Activated T-cell treated with anti-CD3 and anti-CD28 coated beads for 1 hour (primary cell): Measurements from ENCODE around the gene LITAFD.
"Not testable (repeated sequence)": the region's sequence is repeated elsewhere in the genome, so short reads cannot be mapped to it uniquely, and the experiment has no call there.

Experiments
- DNase-seq: peaks from one replicate; pipeline ENCODE4 v3.0.0-alpha.2; 2020; ENCODE audit warnings: low read depth

Gene LITAFD

DNA sequence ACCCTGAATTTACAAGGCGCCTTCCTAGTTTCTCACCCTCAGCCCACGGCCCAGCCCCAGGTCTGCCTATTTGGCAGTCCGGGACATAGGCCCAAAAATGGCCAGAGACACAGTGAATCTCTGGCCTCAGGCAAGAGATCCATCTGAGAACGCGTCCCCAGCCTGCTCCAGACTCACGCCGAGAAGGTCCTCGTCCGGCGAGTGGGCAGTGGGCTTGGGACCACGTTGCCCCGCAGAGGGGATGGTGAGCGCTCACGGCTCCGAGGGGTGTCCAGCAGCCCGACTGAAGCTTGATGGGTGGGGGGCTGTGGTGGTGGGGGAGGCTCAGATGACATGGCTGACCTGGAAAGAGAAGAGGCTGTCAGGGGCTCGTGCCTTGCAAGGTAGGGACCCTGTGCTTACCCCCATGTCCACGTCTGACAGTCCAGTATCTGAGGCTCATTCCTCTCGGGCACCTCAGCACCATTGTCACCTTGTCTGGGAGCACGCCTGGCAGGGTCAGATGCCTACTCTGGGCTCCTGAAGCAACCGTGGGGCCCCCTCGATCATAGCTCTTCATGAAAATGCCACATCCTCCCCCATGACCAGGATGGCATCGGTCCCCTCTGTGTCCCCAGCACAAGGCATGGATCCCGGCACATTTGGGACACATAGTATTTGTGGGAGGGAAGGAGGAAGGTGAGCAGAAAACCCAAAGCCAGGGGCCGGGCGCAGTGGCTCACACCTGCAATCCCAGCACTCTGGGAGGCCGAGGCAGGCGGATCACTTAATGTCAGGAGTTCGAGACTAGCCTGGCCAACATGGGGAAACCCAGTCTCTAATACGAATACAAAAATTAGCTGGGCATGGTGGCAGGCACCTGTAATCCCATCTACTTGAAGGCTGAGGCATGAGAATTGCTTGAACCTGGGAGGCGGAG, 22.9 kb upstream of the LITAFD start:
- no peak for DNase-seq

DNA sequence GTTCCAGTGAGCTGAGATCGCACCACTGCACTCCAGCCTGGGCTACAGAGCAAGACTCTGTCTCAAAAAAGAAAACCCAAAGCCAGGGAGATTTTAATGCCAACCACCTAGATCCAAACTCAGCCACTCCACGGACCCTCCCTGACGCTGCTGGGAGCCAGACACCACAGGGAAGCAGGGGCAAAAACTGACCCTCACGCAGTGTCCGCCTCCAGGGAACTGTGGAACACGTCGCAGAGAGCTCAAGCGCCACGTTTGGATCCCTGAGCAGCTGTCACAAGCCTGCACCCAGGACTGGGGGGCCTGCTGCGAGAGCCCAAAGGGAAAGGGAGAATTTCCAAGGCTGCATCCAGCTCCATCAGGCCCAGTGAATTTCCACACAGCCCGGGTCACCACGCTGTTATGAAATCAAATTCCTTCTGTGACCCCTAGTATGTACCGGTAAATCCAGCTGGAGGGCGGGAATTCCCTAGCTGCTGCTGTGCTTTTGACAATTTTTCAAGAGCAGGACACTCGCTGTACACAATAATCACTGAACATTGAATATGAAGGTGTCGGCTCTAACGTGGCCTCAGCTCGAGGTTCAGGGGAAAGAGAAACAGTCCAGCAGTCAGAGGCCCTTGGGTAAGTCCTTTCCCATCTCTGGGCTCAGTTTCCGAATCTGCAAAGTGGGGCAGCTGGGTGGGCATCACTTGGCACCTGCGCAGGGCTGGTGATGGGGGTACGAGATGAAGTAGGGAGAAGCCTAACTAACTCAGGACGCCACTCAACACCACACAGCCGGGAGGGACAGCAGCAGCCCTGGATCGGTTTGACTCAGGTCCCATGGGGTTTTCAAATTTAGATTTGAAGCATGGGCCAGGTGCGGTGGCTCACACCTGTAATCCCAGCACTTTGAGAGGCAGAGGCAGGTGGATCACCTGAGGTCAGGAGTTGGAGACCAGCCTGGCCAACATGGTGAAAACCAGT, 22.0 kb upstream of the LITAFD start:
- no peak for DNase-seq

DNA sequence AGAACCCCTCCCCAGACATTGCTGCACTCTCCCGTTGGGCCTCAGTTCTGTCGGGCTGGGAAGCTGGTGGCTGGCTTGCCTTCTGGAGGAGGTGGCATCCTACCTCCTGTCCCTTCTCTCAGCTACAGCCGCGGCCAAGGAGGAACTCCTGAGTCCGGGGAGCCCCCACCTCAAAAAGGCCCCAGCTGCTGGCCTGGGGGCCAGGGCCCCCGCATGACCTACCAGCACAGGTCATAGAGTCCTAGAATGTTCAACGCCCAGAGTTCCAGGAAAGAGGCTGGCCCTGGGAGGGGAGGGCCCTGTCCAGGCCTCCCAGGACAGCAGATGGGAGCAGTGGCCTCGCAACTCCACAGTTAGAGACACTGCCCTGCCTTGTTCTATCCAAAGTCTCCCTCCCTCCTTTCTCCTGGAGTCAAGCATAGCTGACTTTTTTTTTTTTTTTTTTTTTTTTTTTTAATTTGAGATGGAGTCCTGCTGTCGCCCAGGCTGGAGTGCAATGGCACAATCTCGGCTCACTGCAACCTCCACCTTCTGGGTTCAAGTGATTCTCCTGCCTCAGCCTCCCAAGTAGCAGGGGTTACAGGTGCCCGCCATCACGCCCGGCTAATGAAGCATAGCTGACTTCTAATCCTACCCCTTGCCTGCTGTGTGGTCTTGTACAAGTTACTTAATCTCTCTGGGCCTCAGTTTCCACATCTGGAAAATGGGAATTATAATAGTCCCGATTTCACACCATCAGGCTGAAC, 20.4 kb upstream of the LITAFD start:
- DNase-seq, result no peak

DNA sequence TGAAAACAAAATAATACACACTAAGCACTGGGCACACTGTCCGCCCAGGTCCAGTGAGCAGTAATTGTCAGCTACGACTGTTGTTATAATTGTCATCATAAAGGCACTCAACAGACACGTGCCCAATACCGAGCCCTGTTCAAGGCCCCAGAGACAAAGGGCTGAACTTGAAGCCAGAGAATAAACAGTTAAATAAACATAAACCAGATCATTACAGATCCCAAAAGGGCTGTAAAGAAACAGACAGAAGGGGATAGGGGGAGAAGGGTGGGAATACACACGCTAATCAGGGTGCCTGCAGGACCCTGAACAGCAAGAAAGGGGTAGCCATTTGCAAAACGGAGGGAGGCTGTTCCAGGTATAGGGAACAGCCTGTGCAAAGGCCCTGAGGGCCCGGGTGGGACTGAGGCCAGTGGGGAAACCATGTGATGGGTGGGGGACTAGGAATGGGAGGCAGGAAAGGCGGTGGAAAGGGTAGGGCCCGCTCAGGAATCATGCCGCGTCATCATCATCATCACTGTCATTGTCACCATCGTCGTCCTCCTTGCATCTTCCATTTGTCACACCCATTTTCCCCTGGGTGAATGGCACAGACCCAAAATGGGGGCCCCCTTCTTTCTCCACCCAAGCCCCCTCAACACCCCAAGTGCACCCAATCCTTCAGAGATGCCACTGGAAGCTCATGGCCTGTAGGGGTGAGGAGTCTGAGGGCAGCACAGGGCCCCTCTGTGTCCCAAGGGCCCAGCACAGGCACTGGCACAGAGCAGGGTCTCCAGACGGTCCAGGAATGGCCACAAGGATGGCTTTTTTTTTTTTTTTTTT, 19.6 kb upstream of the LITAFD start:
- no peak for DNase-seq

DNA sequence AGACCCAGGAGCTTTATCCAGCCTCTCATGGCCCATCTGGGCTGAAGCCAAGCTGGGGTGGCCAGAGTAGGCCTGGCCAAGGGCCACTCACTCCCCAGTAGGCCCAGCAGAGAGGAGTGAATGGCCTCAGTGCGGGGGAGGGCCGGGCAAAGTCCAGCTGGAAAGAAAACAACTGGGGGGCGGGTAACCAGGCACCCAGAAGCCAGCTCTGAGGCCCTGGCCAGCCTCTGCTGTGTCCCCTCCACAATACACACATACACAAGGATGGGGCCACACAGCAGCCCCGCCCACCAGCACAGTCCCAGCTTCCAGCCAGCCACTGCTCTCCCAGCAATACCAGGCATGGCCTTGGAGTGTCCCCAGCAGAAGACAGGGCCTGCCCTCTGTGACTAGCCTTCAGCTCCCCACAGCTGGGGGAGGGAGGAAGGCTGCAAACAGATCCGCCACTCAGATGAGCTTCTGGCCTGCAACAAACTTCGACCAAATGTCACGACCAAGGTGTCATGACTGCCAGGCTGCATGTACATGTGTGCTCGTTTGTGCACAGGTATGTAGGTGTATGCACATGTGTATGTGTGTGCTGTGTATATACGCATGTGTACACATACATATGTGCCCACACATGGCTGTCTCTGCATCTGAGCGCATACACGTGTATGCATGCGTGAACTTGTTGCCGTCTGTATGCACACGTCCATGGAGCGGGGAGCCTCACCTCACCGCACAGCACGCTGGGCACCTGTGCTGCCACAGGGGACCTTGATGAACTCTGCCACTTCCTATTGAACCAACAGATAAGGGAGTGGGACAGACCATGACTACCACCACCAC, 18.3 kb upstream of the LITAFD start:
- no peak for DNase-seq

DNA sequence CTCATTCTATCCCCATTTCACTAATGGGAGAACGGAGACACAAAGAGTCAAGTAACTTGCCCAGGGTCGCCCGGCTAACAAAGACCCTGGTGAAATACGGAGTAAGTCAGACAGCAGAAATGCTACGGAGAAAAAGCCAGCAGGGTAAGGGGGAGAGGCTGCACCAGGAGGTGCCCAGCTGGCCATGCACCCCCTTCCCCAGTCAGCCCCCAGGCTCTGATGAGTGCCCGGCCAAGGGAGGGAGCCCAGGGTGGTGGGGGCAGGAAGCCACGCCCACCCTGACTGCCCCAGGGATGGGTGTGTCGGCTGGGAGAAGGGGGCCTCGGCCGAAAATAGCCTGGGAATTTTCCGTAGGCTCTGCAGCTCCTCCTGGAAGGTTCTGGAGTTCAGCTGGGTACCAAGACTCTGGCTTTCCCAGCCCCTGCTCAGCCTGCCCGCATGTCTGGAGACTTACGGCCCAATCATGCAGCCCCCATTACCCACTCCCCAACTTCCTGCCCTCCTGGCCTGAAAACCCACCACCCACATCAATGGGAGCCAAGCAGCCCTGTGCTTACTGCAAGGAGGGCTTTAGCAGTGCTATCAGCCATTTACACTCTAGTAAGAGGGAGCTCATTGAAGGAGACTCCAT, 17.6 kb upstream of the LITAFD start:
- DNase-seq, result no peak

DNA sequence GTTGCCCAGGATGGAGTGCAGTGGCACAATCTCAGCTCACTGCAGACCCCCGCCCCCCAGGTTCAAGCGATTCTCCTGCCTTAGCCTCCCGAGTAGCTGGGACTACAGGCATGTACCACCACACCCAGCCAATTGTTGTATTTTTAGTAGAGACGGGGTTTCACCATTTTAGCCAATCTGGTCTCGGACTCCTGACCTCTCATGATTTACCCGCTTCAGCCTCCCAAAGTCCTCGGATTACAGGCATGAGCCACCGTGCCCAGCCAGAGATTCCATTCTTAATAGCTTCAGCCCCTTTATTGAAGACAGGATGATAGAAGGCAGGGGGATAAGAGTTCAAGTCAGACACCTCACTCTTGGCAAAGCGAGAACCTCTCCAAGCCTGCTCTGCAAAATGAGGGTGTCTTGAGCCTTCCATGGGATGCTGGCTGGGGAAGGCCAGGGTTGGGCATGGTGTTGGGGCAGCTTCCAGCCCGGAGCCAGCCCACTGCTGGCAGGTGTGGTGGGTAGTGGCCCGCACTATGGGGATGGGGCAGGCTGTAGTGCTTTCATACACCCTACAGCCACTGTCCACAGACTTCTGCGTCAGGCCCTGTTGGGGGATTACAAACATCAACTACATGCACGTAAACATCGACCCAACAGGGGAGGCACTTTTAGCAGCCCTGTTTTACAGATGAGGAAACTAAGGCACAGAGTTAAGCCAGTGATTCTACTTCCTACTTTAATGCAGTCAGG, 16.8 kb upstream of the LITAFD start:
- DNase-seq, result no peak

DNA sequence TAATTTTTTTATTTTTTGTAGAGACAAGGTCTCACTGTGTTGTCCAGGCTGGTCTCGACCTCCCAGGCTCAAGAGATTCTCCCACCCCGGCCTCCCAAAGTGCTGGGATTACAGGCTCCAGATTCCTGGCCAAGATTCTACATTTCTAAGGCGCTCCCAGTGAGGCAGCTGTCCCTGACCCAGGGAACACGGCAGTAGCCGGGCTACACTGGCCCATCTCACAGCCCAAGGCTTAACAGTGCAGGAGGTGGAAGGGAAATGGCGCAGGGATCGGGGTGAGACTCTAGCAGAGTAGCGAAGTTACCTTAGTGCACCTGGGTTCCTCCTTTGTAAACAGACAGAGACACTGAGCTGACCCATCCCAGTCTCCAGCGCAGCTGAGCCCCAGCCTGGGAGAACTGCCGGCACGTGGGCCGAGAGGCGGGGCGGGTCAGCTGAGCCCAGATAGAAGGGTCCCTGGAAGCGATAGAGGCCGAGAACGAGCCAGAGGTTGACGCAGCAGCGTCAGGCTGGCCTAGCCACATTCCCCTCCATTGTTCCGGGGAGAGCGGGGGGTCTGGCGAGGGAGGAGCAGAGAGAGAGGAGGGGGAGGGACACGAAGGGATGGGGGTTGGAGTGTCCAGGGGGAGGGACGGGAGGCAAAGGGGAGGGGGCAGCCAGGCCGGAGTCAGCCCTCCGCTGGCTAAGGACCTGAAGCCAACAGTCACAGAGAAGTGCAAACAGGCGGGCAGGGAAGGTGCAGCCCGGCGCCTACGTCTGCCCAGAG, 15.8 kb upstream of the LITAFD start:
- DNase-seq, result no peak

DNA sequence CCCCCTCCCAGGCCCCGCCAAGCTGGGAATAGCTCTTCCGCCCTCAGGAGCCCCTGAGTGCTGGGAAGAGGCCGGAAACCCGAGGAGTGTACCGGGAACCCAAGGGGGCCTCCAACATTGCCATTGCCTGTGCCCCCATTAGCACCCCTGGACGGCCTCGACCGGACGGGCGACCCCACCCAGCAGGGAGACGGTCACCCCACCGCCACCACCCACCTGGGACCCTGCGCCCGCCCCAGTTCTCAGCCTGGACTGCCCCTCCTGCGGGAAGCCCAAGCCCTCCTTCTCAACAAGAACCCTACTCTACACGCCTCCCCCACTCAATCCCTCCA, 15.3 kb upstream of the LITAFD start:
- no peak for DNase-seq

DNA sequence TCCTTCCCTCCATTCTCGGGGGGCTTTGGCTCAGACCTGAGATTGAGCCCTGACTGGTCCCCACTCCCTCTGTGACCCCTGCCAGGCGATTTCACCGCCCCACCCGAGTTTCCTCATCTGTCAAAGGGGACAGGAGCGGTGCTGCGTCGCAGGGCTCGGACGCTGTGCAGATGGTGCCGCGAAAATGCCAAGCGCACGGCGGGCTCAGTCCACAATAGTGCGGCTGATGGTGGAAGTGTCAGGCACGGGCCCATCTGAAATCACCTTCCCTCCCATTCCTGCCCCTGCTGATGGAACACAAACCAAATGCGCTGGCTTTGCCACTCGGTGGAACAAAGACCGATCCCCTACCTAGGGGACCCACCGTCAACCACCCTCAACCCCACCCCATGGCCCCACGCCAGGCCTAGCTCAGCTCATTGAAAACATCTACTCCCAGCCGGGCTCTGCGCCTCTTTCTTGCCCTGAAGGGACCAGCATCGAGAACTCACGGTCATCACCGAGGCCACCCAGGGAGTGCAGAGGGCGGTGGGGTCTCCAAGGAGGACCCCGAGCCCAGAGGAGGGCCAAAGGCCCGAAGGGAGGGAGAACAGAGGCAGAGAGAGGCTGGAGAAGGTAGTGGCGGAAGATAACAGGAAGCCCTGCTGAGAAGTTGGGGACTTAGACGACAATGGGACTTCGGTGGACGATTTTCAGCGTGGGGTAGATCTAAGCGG, 14.8 kb upstream of the LITAFD start:
- peak; percentile 26 for DNase-seq

DNA sequence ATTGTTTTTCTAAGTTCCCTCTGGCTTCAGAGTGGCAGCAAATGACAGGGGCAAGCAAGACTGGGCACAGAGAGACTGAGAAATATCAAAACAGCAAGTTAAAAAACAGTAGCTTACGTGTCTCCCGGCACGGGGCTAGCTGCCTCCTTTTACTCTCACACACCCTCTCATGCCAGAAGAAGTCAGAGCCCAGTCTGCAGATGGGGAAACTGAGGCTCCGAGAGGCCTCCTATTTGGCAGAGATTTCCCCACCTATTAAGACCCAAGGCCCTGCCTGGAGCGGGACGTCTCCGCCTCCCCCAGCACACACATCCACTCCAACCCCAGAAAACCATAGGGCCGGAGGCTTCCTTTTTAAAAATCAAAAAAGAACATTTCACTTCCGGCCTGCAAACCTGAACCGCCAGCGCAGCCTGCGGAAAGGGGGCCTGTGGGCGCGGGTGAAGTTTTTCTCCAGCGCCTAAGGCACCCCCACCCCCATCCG, 14.2 kb upstream of the LITAFD start:
- DNase-seq, result peak; percentile 49

DNA sequence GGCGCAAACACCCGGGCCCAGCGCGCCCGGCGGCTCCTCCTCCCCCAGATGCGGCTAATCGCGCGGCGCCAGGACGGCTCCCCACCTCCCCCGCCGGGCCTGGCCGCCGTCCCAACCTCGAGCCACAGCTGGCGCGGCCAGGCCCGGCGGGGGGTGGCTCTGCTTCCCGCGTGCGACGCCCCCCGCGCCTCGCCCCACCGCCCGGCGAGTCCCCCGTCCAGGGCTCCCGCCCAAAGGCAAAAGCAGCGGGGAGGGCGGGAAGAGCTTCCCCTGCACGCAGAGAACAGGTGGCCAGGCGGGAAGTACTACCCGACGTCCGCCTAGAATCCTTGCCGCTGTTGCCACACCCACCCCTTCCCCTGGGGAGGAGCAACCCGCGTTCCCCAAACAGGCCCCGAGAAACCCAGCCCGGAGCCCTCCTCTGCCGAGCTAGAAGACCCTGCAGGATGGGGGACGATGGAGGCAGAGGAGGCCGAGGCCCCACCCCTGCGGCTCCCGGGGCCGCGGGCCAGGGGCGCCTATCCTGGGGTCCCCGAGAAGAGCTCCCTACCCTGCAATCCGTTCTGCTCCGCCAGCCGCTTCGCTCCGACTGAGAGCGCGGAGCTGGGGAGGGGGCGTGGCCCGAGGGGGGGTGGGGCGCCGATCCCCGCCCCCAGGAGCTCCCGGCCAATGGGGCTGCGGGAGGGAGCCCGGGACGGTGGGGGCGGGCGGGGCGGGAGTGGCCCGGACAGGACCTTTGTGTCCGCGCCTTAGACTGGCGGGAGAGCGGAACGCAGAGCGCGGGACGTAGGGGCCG, 13.5 kb upstream of the LITAFD start, which contains the start of gene CARHSP1:
TSS of gene CARHSP1 (minus strand) at position 591 of the 796 bp plus-strand sequence. CDS start 9,678 bp downstream, outside the sequence.
- peak; percentile 58 for DNase-seq

DNA sequence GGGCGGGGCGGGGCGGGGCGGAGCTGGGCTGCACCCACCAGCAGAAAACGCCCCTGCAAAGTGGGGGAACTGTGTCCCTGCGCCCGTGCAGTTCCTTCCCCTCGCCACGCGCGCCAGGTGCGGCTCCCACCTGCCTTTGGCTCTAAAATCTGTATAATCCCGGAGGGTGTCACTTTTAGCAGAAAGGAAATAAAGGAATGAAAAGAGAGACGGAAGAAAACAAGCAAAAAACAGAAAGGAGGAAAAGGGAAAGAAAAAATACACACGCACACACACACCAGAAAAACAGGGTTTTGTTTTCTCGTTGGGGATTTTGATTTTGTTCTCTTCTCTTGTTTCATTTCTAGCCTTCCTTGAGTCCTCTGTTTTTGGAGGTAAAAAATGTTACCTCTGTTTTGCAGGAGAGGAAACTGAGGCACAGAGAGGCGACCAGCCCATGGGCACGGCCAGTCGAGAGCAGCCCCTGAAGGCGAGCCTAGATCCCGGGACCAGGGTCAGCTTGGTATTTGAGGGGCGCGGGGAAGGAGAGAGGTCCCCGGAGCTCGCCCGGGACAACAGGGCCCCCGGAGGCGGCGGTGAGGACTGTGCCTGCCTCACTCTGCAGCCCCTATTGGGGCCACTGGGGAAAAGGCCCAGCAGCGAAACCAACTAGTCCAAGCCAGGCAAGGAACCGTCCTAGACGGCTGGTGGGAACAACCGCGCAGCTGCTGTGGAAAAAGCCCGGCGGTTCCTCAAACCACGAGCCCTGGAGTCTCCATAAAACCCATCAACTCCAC, 12.8 kb upstream of the LITAFD start:
- DNase-seq, result no peak

DNA sequence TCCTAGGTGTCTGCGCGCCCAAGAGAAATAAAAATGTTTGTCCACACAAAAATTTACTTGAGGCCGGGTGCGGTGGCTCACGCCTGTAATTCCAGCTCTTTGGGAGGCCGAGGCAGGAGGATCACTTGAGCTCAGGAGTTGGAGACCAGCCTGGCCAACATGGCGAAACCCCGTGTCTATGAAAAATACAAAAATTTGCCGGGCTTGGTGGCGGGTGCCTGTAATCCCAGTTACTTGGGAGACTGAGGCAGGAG, 12.2 kb upstream of the LITAFD start:
- DNase-seq, result not testable (repeated sequence)

DNA sequence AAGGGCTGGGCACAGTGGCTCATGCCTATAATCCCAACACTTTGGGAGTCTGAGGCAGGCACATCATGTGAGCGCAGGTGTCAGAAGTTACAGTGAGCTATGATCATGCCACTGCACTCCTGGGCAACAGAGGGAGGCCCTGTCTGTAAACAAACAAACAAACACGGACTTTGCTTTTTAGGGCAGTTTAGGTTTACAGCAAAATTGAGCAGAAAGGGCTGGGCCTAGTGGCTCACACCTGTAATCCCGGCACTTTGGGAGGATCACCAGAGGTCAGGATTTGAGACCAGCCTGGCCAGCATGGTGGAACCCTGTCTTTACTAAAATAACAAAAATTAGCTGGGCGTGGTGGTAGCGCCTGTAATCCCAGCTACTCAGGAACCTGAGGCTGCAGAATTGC, 10.1 kb upstream of the LITAFD start:
- DNase-seq, result no peak
